ENCODE results near the gene GLI3. TPM values are rescaled to one million over a fixed set of nuclear protein-coding genes. Genes with fewer than 3 reads are reported as not detected.

Gene GLI3
- total RNA-seq, 1 donor from 2014 or later = 9.0 TPM

DNA sequence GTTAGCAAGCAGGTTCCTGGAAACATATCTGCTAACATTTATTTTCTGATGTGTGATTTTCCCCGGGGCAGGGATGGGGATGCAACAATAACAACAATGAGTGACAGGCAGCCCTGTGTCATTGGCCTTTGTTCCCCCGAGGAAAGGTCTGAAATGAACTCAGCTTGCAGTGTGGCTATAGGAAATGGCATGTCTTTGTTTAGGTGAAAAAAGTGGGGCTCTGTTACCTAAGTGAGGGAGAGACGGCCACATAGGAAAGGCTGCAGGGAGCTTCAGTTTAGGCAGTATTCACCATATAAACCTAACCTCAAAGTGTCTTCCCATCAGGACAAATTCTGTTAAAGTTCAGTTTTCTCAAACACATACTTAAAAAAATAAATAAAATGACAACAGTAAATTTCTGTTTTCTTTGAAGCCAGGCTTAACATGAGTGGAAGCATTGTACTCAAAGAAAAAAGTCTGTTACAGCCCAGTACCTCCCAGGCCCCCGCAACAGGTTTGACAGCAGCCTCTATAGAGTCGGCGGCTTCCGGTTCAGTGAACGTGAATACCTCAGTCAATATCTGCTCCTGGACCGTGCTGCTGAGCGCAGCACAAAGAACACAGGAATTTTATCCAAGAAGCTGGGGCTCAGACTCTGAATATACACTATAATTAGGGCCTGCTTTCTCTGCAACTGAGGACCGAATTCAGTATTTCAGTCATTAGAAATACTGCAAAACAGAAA is 168.3 kb downstream of the GLI3 start:
- no peak overlapping the region for H3K27ac Mint-ChIP-seq
- H3K4me1 Mint-ChIP-seq (ENCODE audit: low read depth) = peaks cover 8% of the 10 kb centered on the region
- TF ChIP-seq, protein P1, sequence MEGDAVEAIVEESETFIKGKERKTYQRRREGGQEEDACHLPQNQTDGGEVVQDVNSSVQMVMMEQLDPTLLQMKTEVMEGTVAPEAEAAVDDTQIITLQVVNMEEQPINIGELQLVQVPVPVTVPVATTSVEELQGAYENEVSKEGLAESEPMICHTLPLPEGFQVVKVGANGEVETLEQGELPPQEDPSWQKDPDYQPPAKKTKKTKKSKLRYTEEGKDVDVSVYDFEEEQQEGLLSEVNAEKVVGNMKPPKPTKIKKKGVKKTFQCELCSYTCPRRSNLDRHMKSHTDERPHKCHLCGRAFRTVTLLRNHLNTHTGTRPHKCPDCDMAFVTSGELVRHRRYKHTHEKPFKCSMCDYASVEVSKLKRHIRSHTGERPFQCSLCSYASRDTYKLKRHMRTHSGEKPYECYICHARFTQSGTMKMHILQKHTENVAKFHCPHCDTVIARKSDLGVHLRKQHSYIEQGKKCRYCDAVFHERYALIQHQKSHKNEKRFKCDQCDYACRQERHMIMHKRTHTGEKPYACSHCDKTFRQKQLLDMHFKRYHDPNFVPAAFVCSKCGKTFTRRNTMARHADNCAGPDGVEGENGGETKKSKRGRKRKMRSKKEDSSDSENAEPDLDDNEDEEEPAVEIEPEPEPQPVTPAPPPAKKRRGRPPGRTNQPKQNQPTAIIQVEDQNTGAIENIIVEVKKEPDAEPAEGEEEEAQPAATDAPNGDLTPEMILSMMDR (IDR thresholded peaks at IDR 0.05; ENCODE audit: unreplicated experiment) = no peak
- H3K36me3 Mint-ChIP-seq (ENCODE audit: insufficient read depth) = no peaks in the 10 kb centered on the region
- H3K9me3 Mint-ChIP-seq (ENCODE audit: low read depth) = no peaks in the 10 kb centered on the region
- peaks cover 73% of the 10 kb centered on the region for H3K27me3 Mint-ChIP-seq
- DNase-seq (ENCODE audit: low spot score, unreplicated experiment) = no peak
- no peak overlapping the region for H3K4me3 Mint-ChIP-seq (ENCODE audit: low read depth)

DNA sequence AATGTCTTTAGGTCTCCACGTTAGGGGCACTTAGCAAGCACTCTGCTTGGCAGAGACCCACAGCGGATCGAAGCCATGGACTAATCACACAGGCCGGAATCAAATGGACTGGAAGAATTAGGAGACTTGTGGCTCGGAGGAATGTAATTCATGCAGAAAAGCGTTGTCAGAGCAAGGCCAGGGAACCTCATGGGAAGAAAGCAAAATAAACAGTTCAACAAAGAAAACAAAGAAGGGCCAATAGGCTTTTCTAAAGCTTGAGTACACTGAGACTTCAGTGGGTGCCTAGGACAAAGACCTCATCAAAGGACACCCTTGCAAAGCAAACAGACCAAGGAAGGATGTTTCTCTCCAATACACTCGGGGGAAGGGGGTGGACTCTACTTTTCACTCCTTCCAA is 171.1 kb downstream of the GLI3 start:
- Mint-ChIP-seq H3K36me3 (ENCODE audit: insufficient read depth) (no peaks in the 10 kb centered on the region), H3K9me3 (ENCODE audit: low read depth) (no peaks in the 10 kb centered on the region), H3K4me1 (ENCODE audit: low read depth) (peaks cover 8% of the 10 kb centered on the region), H3K27ac (no peak overlapping the region), H3K27me3 (peaks cover 79% of the 10 kb centered on the region), H3K4me3 (ENCODE audit: low read depth) (no peak overlapping the region)
- TF ChIP-seq, protein P1 (IDR thresholded peaks at IDR 0.05; ENCODE audit: unreplicated experiment) = no peak
- no peak for DNase-seq (ENCODE audit: low spot score, unreplicated experiment)

DNA sequence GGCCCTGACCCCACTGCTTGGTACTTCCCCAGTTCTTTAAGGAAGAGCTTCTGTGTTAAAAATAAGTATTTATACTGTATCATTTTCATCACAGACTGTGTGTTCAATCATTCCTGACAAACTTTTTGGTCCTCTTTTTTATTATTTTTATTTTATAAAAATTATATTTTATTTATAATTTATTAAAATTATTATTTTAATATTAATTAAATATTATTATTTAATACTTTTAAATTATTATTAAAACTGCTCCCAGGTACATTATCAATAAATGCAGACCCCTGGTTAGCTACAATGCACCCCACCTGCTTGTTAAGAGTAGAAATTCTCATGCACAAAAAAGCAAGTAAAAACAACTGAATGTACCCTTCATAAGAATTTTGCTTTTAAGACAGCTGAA is 172.0 kb downstream of the GLI3 start:
- Mint-ChIP-seq H3K27me3 (peaks cover 76% of the 10 kb centered on the region), H3K4me3 (ENCODE audit: low read depth) (no peak overlapping the region)
- TF ChIP-seq, protein P1 (IDR thresholded peaks at IDR 0.05; ENCODE audit: unreplicated experiment) = no peak

DNA sequence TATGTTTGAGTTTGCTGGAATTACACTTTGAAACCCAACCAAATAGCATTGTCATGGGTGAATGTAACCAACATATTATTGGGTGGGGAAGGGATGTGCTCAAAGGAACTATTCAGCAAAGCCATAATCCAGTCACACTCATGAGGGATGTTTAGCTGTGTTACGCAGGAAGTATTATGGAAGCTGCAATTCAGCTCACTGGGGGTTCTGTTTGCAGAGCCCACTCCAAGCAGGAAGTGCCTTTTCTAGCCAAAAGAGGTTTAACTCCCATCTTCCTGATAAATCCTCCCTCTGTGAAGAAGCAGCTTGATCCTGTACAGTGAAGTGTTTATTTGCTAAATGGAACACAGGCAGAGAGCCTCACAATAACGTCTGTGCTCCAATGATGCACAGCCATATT is 172.5 kb downstream of the GLI3 start:
- H3K36me3 Mint-ChIP-seq (ENCODE audit: insufficient read depth) = no peaks in the 10 kb centered on the region
- H3K4me3 Mint-ChIP-seq (ENCODE audit: low read depth) = no peak overlapping the region
- TF ChIP-seq, protein P1 (IDR thresholded peaks at IDR 0.05; ENCODE audit: unreplicated experiment) = no peak
- peaks cover 8% of the 10 kb centered on the region for H3K4me1 Mint-ChIP-seq (ENCODE audit: low read depth)
- DNase-seq (ENCODE audit: low spot score, unreplicated experiment) = no peak
- H3K27me3 Mint-ChIP-seq = peaks cover 75% of the 10 kb centered on the region
- no peaks in the 10 kb centered on the region for H3K9me3 Mint-ChIP-seq (ENCODE audit: low read depth)
- H3K27ac Mint-ChIP-seq = no peak overlapping the region

More for the DNA sequence above, 172.0 kb downstream of the GLI3 start:
- Mint-ChIP-seq H3K4me1 (ENCODE audit: low read depth) (peaks cover 8% of the 10 kb centered on the region), H3K27ac (no peak overlapping the region), H3K9me3 (ENCODE audit: low read depth) (no peaks in the 10 kb centered on the region), H3K36me3 (ENCODE audit: insufficient read depth) (no peaks in the 10 kb centered on the region)
- no peak for DNase-seq (ENCODE audit: low spot score, unreplicated experiment)

DNA sequence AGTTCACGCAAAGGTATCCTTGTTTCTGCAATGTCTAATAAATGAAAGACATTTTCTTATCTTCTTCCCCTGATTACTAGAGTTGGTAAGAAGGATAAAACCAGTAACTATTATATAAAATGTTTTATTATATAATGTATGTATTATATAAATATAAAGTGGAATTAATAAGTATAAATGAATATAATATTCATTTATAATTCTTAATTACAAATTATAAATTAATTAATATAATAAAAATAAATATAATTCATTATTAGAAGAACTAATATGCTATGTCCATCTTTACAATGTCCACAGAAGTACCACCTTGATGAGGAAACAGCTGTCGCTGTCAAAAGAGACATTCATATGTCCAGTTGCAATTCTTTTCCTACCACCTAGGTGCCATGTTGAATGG is 177.7 kb downstream of the GLI3 start:
- H3K4me3 Mint-ChIP-seq (ENCODE audit: low read depth) = no peak overlapping the region
- no peak overlapping the region for H3K27ac Mint-ChIP-seq
- peaks cover 40% of the 10 kb centered on the region for H3K27me3 Mint-ChIP-seq
- no peak for DNase-seq (ENCODE audit: low spot score, unreplicated experiment)
- no peaks in the 10 kb centered on the region for H3K9me3 Mint-ChIP-seq (ENCODE audit: low read depth)
- no peaks in the 10 kb centered on the region for H3K4me1 Mint-ChIP-seq (ENCODE audit: low read depth)
- TF ChIP-seq, protein P1 (IDR thresholded peaks at IDR 0.05; ENCODE audit: unreplicated experiment) = no peak
- no peaks in the 10 kb centered on the region for H3K36me3 Mint-ChIP-seq (ENCODE audit: insufficient read depth)
